Cardiac muscle cell (in vitro differentiated cells and primary cell): ENCODE measurements around the gene CACNA1C. TPM values are rescaled to one million over a fixed set of nuclear protein-coding genes. Genes with fewer than 3 reads are reported as not detected.

Source experiments
- DNase-seq, 2 donors: peaks; one replicate each; pipeline versions ENCODE4 v3.0.0 to v3.0.0-alpha.2; 2010 to 2017; ENCODE audit warnings: low read depth in 1 of 2, low spot score in 1 of 2
- H3K27ac ChIP-seq: fragments of 200-600 bp; sonication (generic); 2 replicates; pipeline ENCODE4 v1.5.1; 2016
- H3K27me3 ChIP-seq: fragments of 200-600 bp; sonication (generic); 2 replicates; pipeline ENCODE4 v1.6.0; 2016; ENCODE audit warnings: control low read depth
- H3K36me3 ChIP-seq: fragments of 200-600 bp; sonication (generic); 2 replicates; pipeline ENCODE4 v1.5.1; 2016; ENCODE audit warnings: control low read depth
- H3K4me1 ChIP-seq: fragments of 200-600 bp; sonication (generic); 2 replicates; pipeline ENCODE4 v1.8.1; 2017; ENCODE audit warnings: low read depth, mild to moderate bottlenecking, mixed run types
- H3K4me3 ChIP-seq: fragments of 200-600 bp; sonication (generic); 2 replicates; pipeline ENCODE4 v1.5.1; 2016; ENCODE audit warnings: mild to moderate bottlenecking
- H3K9me3 ChIP-seq: fragments of 200-600 bp; sonication (generic); 2 replicates; pipeline ENCODE4 v1.5.1; 2017; ENCODE audit warnings: low read depth, mild to moderate bottlenecking, control low read depth
- CTCF ChIP-seq: IDR thresholded peaks from 2 replicates; pipeline ENCODE4 v1.5.1; 2012; ENCODE audit warnings: low read depth, mild to moderate bottlenecking, low read length
- polyA plus RNA-seq: library from polyadenylated mRNA; unstranded; fragments of >200 nt; fragmentation: Nextera tagmentation; extraction: Ambion mirVana; gene quantifications from 2 replicates; pipeline ENCODE4 v1.2.1, GENCODE V29; 2016
- total RNA-seq: library from RNA; depleted of rRNA; stranded (reverse); fragments of >200 nt; gene quantifications from 2 replicates; pipeline ENCODE4 v1.2.3, GENCODE V29; 2016

Gene CACNA1C
- total and polyA plus RNA-seq, 2 experiments from 2014 or later: 40.8 to 77.8 TPM

GRCh38 chr12:2637371-2637770 lies 584.6 kb downstream of the CACNA1C start:
- Histone ChIP-seq H3K4me3 (no peak overlapping the region), H3K27ac (peak overlapping the region; percentile 64), H3K9me3 (no peaks in the 10 kb centered on the region), H3K27me3 (no peaks in the 10 kb centered on the region), H3K36me3 (no peaks in the 10 kb centered on the region), H3K4me1 (no peaks in the 10 kb centered on the region)
- no peak for DNase-seq
- no peak for TF ChIP-seq CTCF

GRCh38 chr12:2638273-2639019 lies 585.7 kb downstream of the CACNA1C start:
- Histone ChIP-seq H3K4me3 (no peak overlapping the region), H3K27me3 (no peaks in the 10 kb centered on the region), H3K4me1 (no peaks in the 10 kb centered on the region), H3K9me3 (no peaks in the 10 kb centered on the region), H3K36me3 (no peaks in the 10 kb centered on the region), H3K27ac (no peak overlapping the region)
- no peak for DNase-seq
- TF ChIP-seq CTCF: no peak

GRCh38 chr12:2639020-2639298 lies 586.2 kb downstream of the CACNA1C start:
- no peaks in the 10 kb centered on the region for H3K9me3 ChIP-seq
- no peak overlapping the region for H3K27ac ChIP-seq
- no peaks in the 10 kb centered on the region for H3K36me3 ChIP-seq
- no peaks in the 10 kb centered on the region for H3K27me3 ChIP-seq
- no peak overlapping the region for H3K4me3 ChIP-seq
- no peak for DNase-seq
- H3K4me1 ChIP-seq: no peaks in the 10 kb centered on the region
- no peak for TF ChIP-seq CTCF

- TF ChIP-seq CTCF: peak; percentile 16
- H3K9me3 ChIP-seq: no peaks in the 10 kb centered on the region
- no peaks in the 10 kb centered on the region for H3K27me3 ChIP-seq
Observed at GRCh38 chr12:2640281-2640680, 587.5 kb downstream of the CACNA1C start.

GRCh38 chr12:2640709-2641108 lies 587.9 kb downstream of the CACNA1C start:
- H3K27me3 ChIP-seq: no peaks in the 10 kb centered on the region
- DNase-seq: peak in 1 of 2 donors; percentile 95
- H3K27ac ChIP-seq: no peak overlapping the region
- no peak for TF ChIP-seq CTCF
- H3K4me3 ChIP-seq: no peak overlapping the region
- H3K36me3 ChIP-seq: no peaks in the 10 kb centered on the region
- no peaks in the 10 kb centered on the region for H3K4me1 ChIP-seq
- no peaks in the 10 kb centered on the region for H3K9me3 ChIP-seq

More at GRCh38 chr12:2640281-2640680, 587.5 kb downstream of the CACNA1C start:
- no peak for DNase-seq
- H3K4me1 ChIP-seq: no peaks in the 10 kb centered on the region
- no peak overlapping the region for H3K27ac ChIP-seq
- H3K4me3 ChIP-seq: no peak overlapping the region
- H3K36me3 ChIP-seq: no peaks in the 10 kb centered on the region
